ENCODE data around the gene DNMT3L.
"Not testable (repeated sequence)": the region's sequence is repeated elsewhere in the genome, so short reads cannot be mapped to it uniquely, and the experiment has no call there.

DNMT3L gene

GRCh38 chr21:44258056-44258725 is 3.5 kb downstream of the DNMT3L start:
- no peak for TF ChIP-seq CTCF (IDR thresholded peaks at IDR 0.05; ENCODE audit: insufficient read depth, low read depth, low read length, missing control alignments)
- no peak for DNase-seq (ENCODE audit: low read depth)
- H3K4me3 ChIP-seq (ENCODE audit: low read length), result no peak overlapping the region

GRCh38 chr21:44255511-44255981 is 6.2 kb downstream of the DNMT3L start:
- no peak for TF ChIP-seq CTCF (IDR thresholded peaks at IDR 0.05; ENCODE audit: insufficient read depth, low read depth, low read length, missing control alignments)
- H3K4me3 ChIP-seq (ENCODE audit: low read length), result no peak overlapping the region
- DNase-seq (ENCODE audit: low read depth), result no peak

GRCh38 chr21:44253832-44254710 is 7.6 kb downstream of the DNMT3L start:
- no peak for DNase-seq (ENCODE audit: low read depth)
- no peak for TF ChIP-seq CTCF (IDR thresholded peaks at IDR 0.05; ENCODE audit: insufficient read depth, low read depth, low read length, missing control alignments)
- no peak overlapping the region for H3K4me3 ChIP-seq (ENCODE audit: low read length)

- not testable (repeated sequence) for DNase-seq (ENCODE audit: low read depth); H3K4me3 ChIP-seq (ENCODE audit: low read length)
Measured at GRCh38 chr21:44249204-44250037, 12.3 kb downstream of the DNMT3L start.

GRCh38 chr21:44247904-44248303 is 13.8 kb downstream of the DNMT3L start:
- not testable (repeated sequence) for H3K4me3 ChIP-seq (ENCODE audit: low read length); DNase-seq (ENCODE audit: low read depth)

- not testable (repeated sequence) for H3K4me3 ChIP-seq (ENCODE audit: low read length); DNase-seq (ENCODE audit: low read depth)
Measured at GRCh38 chr21:44243980-44244379, 17.7 kb downstream of the DNMT3L start.

GRCh38 chr21:44241281-44241680 is 20.4 kb downstream of the DNMT3L start:
- DNase-seq (ENCODE audit: low read depth); H3K4me3 ChIP-seq (ENCODE audit: low read length): not testable (repeated sequence)

GRCh38 chr21:44240842-44241241 is 20.9 kb downstream of the DNMT3L start, which contains the start of gene ICOSLG:
TSS of gene ICOSLG (minus strand) at chr21:44240943. CDS start at chr21:44240817, 126 bp downstream.
- not testable (repeated sequence) for H3K4me3 ChIP-seq (ENCODE audit: low read length); DNase-seq (ENCODE audit: low read depth)

GRCh38 chr21:44240353-44240752 is 21.3 kb downstream of the DNMT3L start:
- H3K4me3 ChIP-seq (ENCODE audit: low read length); DNase-seq (ENCODE audit: low read depth): not testable (repeated sequence)

- not testable (repeated sequence) for H3K4me3 ChIP-seq (ENCODE audit: low read length); DNase-seq (ENCODE audit: low read depth)
Measured at GRCh38 chr21:44229561-44229960, 32.1 kb downstream of the DNMT3L start.

GRCh38 chr21:44228109-44228508 is 33.6 kb downstream of the DNMT3L start:
- not testable (repeated sequence) for H3K4me3 ChIP-seq (ENCODE audit: low read length); DNase-seq (ENCODE audit: low read depth)

- H3K4me3 ChIP-seq (ENCODE audit: low read length); DNase-seq (ENCODE audit: low read depth): not testable (repeated sequence)
Measured at GRCh38 chr21:44227614-44228013, 34.1 kb downstream of the DNMT3L start.

GRCh38 chr21:44225605-44226004 is 36.1 kb downstream of the DNMT3L start:
- DNase-seq (ENCODE audit: low read depth), result not testable (repeated sequence)

GRCh38 chr21:44223334-44223733 is 38.4 kb downstream of the DNMT3L start:
- not testable (repeated sequence) for DNase-seq (ENCODE audit: low read depth)

More at GRCh38 chr21:44225605-44226004, 36.1 kb downstream of the DNMT3L start:
- H3K4me3 ChIP-seq (ENCODE audit: low read length), result not testable (repeated sequence)

GRCh38 chr21:44220674-44221073 is 41.0 kb downstream of the DNMT3L start:
- DNase-seq (ENCODE audit: low read depth); H3K4me3 ChIP-seq (ENCODE audit: low read length): not testable (repeated sequence)

More at GRCh38 chr21:44223334-44223733, 38.4 kb downstream of the DNMT3L start:
- not testable (repeated sequence) for H3K4me3 ChIP-seq (ENCODE audit: low read length)
